ENCODE results near the gene GGA1. TPM values are rescaled to one million over a fixed set of nuclear protein-coding genes. Genes with fewer than 3 reads are reported as not detected.

The GGA1 gene
- polyA plus RNA-seq, 1 experiment, result 26.1 TPM

DNA sequence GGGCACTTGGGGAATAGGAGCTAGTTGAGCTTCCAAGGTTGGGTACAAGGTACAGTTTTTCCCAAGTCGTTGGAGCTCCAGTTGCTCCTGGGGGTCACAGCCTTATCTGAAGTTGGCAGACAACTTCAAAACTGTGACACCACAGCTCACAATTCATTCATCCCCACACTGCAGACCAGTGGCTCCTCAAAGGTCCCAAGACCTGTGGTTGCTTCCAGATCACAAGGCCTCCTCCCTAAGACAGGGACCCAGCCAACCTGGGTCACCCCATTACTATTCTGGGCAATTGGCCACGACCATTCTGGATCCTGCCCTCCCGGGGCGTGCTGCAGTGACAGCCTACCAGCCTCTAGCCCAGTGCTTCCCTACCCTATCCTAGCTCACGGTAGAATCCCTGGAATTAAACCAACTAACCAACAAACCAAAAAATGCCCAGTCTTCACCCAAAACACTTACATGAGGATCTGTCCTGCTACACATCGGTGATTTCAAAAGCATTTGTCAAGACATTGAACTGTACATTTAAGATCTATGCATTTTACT is 49.0 kb downstream of the GGA1 start:
- DNase-seq (ENCODE audit: low read depth, low spot score), result no peak
- TF ChIP-seq, protein P1, sequence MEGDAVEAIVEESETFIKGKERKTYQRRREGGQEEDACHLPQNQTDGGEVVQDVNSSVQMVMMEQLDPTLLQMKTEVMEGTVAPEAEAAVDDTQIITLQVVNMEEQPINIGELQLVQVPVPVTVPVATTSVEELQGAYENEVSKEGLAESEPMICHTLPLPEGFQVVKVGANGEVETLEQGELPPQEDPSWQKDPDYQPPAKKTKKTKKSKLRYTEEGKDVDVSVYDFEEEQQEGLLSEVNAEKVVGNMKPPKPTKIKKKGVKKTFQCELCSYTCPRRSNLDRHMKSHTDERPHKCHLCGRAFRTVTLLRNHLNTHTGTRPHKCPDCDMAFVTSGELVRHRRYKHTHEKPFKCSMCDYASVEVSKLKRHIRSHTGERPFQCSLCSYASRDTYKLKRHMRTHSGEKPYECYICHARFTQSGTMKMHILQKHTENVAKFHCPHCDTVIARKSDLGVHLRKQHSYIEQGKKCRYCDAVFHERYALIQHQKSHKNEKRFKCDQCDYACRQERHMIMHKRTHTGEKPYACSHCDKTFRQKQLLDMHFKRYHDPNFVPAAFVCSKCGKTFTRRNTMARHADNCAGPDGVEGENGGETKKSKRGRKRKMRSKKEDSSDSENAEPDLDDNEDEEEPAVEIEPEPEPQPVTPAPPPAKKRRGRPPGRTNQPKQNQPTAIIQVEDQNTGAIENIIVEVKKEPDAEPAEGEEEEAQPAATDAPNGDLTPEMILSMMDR (IDR thresholded peaks at IDR 0.05; ENCODE audit: low read depth, low read length), result no peak
- CTCF ChIA-PET, result interaction anchor here (0.9 to 3.4 kb wide), 8 partner anchors 13 to 96 kb away, joined by 3 to 54 read pairs (median 4); no protein-coding TSS in a partner anchor

GRCh38 chr22:37658133-37659065 is 49.8 kb downstream of the GGA1 start, which contains the start of gene PDXP:
TSS of gene PDXP (plus strand) at chr22:37658723. CDS start at chr22:37658783, 60 bp downstream.
- peak; percentile 100 for DNase-seq (ENCODE audit: low read depth, low spot score)
- ChIA-PET CTCF (interaction anchor here (0.9 to 3.4 kb wide), 6 partner anchors 13 to 96 kb away, joined by 3 to 54 read pairs (median 5); no protein-coding TSS in a partner anchor), POLR2A (interaction anchor here (0.8 to 3.9 kb wide), 15 partner anchors 9 to 112 kb away, joined by 3 to 46 read pairs (median 5); partner anchors contain the start of genes GGA1, LGALS1 and NOL12)
- TF ChIP-seq, protein P1 (IDR thresholded peaks at IDR 0.05; ENCODE audit: low read depth, low read length), result no peak
- no peaks in the 10 kb centered on the region for H3K9me3 ChIP-seq (ENCODE audit: control insufficient read depth, insufficient read depth, low read length)
- H3K27me3 ChIP-seq (ENCODE audit: control insufficient read depth, insufficient read depth, low read length), result no peaks in the 10 kb centered on the region
- peak within 1 kb of the TSS; percentile 78 for H3K4me3 ChIP-seq (ENCODE audit: low read depth, low read length)
- peak within 1 kb of the TSS; percentile 85 for H3K27ac ChIP-seq (ENCODE audit: low read depth, low read length)

More for the DNA sequence above, 49.0 kb downstream of the GGA1 start:
- Histone ChIP-seq H3K27me3 (ENCODE audit: control insufficient read depth, insufficient read depth, low read length) (no peaks in the 10 kb centered on the region), H3K27ac (ENCODE audit: low read depth, low read length) (peak overlapping the region; percentile 85), H3K4me3 (ENCODE audit: low read depth, low read length) (peak overlapping the region; percentile 71), H3K9me3 (ENCODE audit: control insufficient read depth, insufficient read depth, low read length) (no peaks in the 10 kb centered on the region)
- POLR2A ChIA-PET, result interaction anchor here (0.8 to 3.9 kb wide), 15 partner anchors 10 to 112 kb away, joined by 3 to 46 read pairs (median 5); partner anchors contain the start of genes GGA1, LGALS1 and NOL12

DNA sequence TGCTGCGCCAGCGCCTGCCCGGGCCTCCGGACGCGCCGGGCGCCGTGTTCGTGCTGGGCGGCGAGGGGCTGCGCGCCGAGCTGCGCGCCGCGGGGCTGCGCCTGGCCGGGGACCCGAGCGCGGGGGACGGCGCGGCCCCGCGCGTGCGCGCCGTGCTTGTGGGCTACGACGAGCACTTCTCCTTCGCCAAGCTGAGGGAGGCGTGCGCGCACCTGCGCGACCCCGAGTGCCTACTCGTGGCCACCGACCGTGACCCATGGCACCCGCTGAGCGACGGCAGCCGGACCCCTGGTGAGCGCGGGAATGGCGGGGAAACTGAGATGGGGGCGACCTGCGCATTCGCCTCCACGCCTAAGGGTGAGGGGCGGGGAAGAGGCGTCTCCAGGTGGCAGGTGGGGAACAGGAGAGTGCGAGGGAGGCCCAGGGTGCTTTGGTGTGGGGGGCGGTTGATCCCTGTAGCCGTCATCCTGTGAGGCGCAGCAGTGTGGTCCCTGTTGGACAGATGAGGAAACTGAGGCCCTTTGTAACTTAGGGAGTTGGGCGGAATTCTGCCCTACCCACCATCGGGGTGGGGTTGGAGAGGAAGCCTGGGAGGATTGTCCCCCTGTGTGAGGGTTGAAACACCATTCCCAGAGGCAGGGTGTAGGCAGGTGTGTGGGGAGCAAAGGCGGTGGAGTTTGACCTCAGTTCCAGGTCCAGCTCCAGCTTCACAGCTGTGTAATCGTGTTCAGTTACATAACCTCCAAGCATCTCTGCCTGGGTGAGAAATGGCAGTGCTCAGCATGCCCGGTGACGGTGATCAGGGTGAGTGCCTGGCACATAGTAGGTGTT is 50.6 kb downstream of the GGA1 start:
- H3K4me3 ChIP-seq (ENCODE audit: low read depth, low read length), result peak overlapping the region; percentile 78
- no peak overlapping the region for H3K27ac ChIP-seq (ENCODE audit: low read depth, low read length)
- TF ChIP-seq, protein P1 (IDR thresholded peaks at IDR 0.05; ENCODE audit: low read depth, low read length), result no peak
- no peak for DNase-seq (ENCODE audit: low read depth, low spot score)
- POLR2A ChIA-PET, result interaction anchor here (1.2 to 3.9 kb wide), 7 partner anchors 10 to 93 kb away, joined by 4 to 46 read pairs (median 10); partner anchors contain the start of genes GGA1 and LGALS1
- no peaks in the 10 kb centered on the region for H3K9me3 ChIP-seq (ENCODE audit: control insufficient read depth, insufficient read depth, low read length)
- H3K27me3 ChIP-seq (ENCODE audit: control insufficient read depth, insufficient read depth, low read length), result no peaks in the 10 kb centered on the region
- CTCF ChIA-PET, result interaction anchor here (0.6 to 3.4 kb wide), 4 partner anchors 9 to 204 kb away, joined by 3 to 54 read pairs (median 4); no protein-coding TSS in a partner anchor

DNA sequence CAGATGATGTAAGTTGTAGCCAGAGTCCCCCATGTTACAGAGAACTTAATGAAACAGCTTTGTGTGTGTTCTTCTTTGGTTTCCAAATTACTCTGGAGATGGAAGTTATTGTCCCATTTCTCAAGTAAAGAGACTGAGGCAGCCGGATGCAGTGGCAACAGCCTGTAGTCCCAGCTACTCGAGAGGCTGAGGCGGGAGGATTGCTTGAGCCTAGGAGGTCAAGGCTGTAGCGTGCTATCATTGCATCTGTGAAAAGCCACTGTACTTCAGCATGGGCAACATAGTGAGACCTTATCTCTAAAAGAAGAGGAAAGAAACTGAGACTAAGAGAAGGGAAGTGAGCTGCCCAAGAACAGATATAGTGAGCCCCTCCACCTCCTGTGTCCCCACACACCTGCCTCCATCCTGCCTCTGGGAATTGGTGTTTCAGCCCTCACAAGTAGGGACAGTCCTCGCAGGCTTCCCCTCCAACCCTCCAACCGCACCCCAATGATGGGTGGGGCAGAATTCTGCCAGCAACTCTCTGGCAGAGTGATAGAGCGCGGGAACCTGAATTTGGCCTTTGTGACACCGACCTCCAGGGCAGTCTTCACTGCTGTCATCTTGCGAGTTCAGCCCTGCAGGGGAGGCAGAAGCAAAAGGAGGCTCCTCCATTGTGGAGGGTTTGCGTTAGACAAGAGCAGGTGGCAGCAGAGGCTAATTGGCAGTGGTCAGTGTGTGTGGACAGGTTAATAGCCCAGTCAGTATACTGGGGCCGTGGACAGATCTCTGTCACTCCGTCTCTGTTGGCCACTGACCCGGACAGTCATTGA is 51.5 kb downstream of the GGA1 start:
- Histone ChIP-seq H3K4me3 (ENCODE audit: low read depth, low read length) (peak overlapping the region; percentile 78), H3K9me3 (ENCODE audit: control insufficient read depth, insufficient read depth, low read length) (no peaks in the 10 kb centered on the region), H3K27ac (ENCODE audit: low read depth, low read length) (no peak overlapping the region), H3K27me3 (ENCODE audit: control insufficient read depth, insufficient read depth, low read length) (no peaks in the 10 kb centered on the region)
- ChIA-PET CTCF (interaction anchor here (0.6 to 3.4 kb wide), 6 partner anchors 8 to 203 kb away, joined by 3 to 54 read pairs (median 9); no protein-coding TSS in a partner anchor), POLR2A (interaction anchor here (3.9 kb wide), 2 partner anchors 15 to 21 kb away, joined by 38 to 46 read pairs; partner anchors contain the start of gene LGALS1)
- TF ChIP-seq, protein P1 (IDR thresholded peaks at IDR 0.05; ENCODE audit: low read depth, low read length), result no peak
- no peak for DNase-seq (ENCODE audit: low read depth, low spot score)
